Neural cell (in vitro differentiated cells): ENCODE data around the gene MAST2.

Source experiments
- EP300 ChIP-seq: fragments of 450-650 bp; conservative IDR thresholded peaks from 2 replicates; pipeline ENCODE4 v1.6.1; 2014; ENCODE audit warnings: antibody characterized with exemption, mild to moderate bottlenecking, moderate library complexity; ENCODE audit not compliant: poor library complexity, severe bottlenecking
- EZH2 ChIP-seq: fragments of 200-600, 300-800 bp; shearing (Covaris generic), sonication (generic); IDR thresholded peaks from 2 replicates; pipeline ENCODE4 v1.6.1; 2014; ENCODE audit warnings: antibody characterized with exemption, low read length, borderline replicate concordance, mild to moderate bottlenecking; ENCODE audit not compliant: insufficient read depth, poor library complexity, severe bottlenecking
- POLR2AphosphoS5 ChIP-seq: IDR thresholded peaks from 2 replicates; pipeline ENCODE4 v1.6.1; 2012
- SMC3 ChIP-seq: fragments of 450-650 bp; conservative IDR thresholded peaks from 2 replicates; pipeline ENCODE4 v1.6.1; 2014; ENCODE audit warnings: antibody characterized with exemption, mild to moderate bottlenecking, moderate library complexity; ENCODE audit not compliant: poor library complexity
- TAF1 ChIP-seq: IDR thresholded peaks from 2 replicates; pipeline ENCODE4 v1.6.1; 2012; ENCODE audit warnings: low read depth
- TF ChIP-seq, protein P1 (sequence below): fragments of 450-650 bp; IDR thresholded peaks from 2 replicates; pipeline ENCODE4 v1.5.1; 2014; ENCODE audit warnings: antibody characterized with exemption, mild to moderate bottlenecking, moderate library complexity; ENCODE audit not compliant: poor library complexity, severe bottlenecking

GRCh38 chr1:45995298-45995697, 191.9 kb downstream of the MAST2 start:
- TF ChIP-seq, protein P1, sequence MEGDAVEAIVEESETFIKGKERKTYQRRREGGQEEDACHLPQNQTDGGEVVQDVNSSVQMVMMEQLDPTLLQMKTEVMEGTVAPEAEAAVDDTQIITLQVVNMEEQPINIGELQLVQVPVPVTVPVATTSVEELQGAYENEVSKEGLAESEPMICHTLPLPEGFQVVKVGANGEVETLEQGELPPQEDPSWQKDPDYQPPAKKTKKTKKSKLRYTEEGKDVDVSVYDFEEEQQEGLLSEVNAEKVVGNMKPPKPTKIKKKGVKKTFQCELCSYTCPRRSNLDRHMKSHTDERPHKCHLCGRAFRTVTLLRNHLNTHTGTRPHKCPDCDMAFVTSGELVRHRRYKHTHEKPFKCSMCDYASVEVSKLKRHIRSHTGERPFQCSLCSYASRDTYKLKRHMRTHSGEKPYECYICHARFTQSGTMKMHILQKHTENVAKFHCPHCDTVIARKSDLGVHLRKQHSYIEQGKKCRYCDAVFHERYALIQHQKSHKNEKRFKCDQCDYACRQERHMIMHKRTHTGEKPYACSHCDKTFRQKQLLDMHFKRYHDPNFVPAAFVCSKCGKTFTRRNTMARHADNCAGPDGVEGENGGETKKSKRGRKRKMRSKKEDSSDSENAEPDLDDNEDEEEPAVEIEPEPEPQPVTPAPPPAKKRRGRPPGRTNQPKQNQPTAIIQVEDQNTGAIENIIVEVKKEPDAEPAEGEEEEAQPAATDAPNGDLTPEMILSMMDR, result no peak
- TF ChIP-seq SMC3 (no peak), EZH2 (no peak), POLR2AphosphoS5 (no peak), EP300 (no peak), TAF1 (no peak)
